WI38 (cell line): Measurements from ENCODE around the gene ZFAND3.

Experiments used
- H3K4me3 ChIP-seq: 2 replicates; pipeline ENCODE4 v1.5.1; 2011; ENCODE audit warnings: low read depth, mild to moderate bottlenecking, control low read depth, low read length
- TF ChIP-seq, protein P1 (sequence below): IDR thresholded peaks from 2 replicates; pipeline ENCODE4 v1.5.1; 2012; ENCODE audit warnings: low read depth, mild to moderate bottlenecking, control low read depth, low read length

The ZFAND3 gene

DNA sequence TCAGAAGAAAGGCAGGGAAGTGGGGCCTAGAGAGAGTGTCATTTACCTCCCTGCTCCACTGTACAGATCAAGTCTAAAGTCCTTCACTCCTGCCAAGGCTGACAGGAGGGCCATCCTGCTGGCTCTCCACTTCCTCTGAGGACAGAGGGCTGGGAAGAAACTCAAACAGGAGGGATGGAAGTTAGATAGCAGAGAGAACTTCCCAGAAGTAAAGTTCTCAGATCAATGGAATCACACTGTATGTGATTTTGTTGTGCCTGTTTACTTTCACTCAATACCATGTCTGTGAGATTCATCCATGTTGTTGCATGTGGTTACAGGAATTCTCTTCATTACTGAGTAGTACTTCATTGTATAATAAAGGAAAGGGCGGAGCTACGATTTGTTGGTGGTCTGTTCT, 32.3 kb upstream of the ZFAND3 start:
- TF ChIP-seq, protein P1, sequence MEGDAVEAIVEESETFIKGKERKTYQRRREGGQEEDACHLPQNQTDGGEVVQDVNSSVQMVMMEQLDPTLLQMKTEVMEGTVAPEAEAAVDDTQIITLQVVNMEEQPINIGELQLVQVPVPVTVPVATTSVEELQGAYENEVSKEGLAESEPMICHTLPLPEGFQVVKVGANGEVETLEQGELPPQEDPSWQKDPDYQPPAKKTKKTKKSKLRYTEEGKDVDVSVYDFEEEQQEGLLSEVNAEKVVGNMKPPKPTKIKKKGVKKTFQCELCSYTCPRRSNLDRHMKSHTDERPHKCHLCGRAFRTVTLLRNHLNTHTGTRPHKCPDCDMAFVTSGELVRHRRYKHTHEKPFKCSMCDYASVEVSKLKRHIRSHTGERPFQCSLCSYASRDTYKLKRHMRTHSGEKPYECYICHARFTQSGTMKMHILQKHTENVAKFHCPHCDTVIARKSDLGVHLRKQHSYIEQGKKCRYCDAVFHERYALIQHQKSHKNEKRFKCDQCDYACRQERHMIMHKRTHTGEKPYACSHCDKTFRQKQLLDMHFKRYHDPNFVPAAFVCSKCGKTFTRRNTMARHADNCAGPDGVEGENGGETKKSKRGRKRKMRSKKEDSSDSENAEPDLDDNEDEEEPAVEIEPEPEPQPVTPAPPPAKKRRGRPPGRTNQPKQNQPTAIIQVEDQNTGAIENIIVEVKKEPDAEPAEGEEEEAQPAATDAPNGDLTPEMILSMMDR, result no peak
- H3K4me3 ChIP-seq, result no peak overlapping the region

GRCh38 chr6:37788259-37788658, 31.3 kb upstream of the ZFAND3 start:
- TF ChIP-seq, protein P1, result no peak
- H3K4me3 ChIP-seq, result no peak overlapping the region

DNA sequence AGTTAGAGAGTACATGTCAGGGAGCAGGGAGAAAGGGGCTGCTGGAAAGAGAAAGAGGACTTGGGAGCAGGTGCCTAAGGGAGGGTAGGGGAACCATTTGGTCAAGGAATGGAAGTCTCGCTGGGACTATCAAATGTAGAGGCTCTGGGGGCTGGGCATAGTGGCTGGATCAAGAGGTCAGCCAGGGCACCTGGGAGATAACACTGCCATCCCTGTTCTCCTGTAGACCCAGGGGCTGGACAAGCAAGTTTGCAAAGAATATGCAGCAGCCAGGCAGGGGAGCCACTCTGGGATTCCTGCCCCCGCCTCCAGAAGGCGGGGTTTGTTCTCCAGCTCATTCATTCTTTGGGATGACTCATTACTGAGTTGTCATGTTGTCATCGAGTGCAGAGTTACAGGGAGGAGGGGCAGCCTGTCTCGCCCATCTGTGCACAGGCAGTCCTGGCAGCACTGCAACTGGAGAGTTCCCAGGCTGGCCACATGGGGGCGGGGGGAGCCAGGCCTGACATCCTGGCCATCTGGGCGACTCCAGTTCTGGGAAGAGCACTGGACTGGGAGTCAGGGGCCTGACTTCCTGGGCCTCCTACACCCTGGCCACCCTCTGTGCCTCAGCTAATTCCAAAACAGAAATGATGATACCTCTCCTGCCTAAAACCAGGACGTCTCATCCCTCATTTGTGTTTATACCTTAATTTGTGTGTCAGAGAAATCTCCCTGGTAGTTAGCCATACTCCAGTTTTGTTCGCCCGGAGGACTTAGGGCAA, 28.2 kb upstream of the ZFAND3 start:
- H3K4me3 ChIP-seq, result no peak overlapping the region
- TF ChIP-seq, protein P1, result peak; percentile 96

GRCh38 chr6:37792457-37793033, 27.0 kb upstream of the ZFAND3 start:
- TF ChIP-seq, protein P1, result no peak
- H3K4me3 ChIP-seq, result no peak overlapping the region

- TF ChIP-seq, protein P1, result no peak
- no peak overlapping the region for H3K4me3 ChIP-seq
Measured at GRCh38 chr6:37793067-37793466, 26.5 kb upstream of the ZFAND3 start.

DNA sequence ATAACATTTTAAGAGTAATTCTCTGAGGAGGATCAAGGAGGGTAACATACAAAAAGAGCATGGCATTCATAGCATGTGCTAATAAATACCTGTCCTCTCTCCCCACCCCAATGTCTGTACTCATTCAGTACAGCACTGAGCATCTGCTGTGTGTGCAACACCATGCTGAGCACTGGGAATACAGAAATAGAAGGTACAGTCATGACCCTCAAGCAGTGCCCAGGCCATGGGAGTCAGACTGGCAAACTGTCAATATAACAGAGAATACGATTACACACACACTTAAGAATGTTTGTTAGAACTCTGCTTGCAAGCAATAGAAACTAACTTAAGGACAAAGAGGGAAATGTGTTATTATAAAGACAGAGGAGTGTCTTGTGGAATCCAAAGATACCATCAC, 24.7 kb upstream of the ZFAND3 start:
- TF ChIP-seq, protein P1, result no peak
- no peak overlapping the region for H3K4me3 ChIP-seq
